ENCODE results near the gene OSTN.
"Not testable (repeated sequence)": the region's sequence is repeated elsewhere in the genome, so short reads cannot be mapped to it uniquely, and the experiment has no call there.

The OSTN gene

DNA sequence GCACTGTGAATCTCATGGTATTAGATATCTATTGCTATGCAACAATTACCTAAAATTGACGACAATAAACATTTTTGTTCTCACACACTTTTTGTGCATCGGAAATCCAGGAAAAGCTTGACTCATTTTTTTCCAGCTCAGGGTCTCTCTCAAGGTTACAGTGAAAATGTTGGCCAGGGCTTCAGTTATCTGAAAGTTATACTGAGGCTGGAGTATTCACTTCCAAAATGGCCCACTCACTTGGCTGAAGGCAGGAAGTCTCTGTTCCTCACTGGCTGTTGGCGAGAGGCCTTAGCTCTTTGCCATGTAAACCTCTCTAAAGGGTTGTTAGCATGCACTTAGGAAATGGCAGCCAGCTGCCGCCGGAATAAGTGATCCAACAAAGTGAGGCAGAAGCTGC lies 41.4 kb downstream of the OSTN start:
- Mint-ChIP-seq H3K9me3 (no peaks in the 10 kb centered on the region), H3K36me3 (ENCODE audit: low read depth) (no peaks in the 10 kb centered on the region), H3K4me1 (no peaks in the 10 kb centered on the region), H3K27me3 (no peaks in the 10 kb centered on the region), H3K27ac (no peak overlapping the region), H3K4me3 (no peak overlapping the region)
- ATAC-seq (no peak), DNase-seq (no peak)

DNA sequence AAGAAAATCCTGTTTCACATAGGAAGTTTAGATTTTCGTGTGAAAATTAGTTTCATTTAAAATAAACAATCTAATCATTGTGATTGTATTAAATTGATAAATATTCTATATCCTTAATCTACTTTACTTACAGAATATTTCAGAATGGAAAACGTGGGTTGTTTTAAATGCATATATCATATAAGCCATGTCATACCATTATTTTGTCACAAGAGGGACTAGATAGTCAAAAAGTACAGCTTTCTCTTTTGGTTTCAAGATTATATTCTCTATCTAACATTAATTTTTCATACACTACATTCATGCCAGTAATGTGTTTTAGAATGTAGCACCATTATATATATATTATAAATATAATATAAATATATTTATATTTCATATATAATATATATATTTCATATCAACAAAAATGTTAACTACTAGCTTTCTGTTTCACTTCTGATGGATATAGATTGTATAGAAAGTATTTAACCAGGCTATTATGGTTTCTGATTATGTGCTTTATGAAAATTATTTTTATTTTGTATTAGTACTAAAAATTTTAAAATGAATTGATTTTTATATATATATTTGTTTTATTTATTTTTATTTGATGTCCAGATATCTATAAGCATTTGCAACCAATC lies 45.3 kb downstream of the OSTN start:
- no peak overlapping the region for H3K27ac Mint-ChIP-seq
- no peaks in the 10 kb centered on the region for H3K4me1 Mint-ChIP-seq
- H3K9me3 Mint-ChIP-seq = no peaks in the 10 kb centered on the region
- ATAC-seq (no peak), DNase-seq (no peak)
- H3K27me3 Mint-ChIP-seq = no peaks in the 10 kb centered on the region
- H3K36me3 Mint-ChIP-seq (ENCODE audit: low read depth) = no peaks in the 10 kb centered on the region
- no peak overlapping the region for H3K4me3 Mint-ChIP-seq

DNA sequence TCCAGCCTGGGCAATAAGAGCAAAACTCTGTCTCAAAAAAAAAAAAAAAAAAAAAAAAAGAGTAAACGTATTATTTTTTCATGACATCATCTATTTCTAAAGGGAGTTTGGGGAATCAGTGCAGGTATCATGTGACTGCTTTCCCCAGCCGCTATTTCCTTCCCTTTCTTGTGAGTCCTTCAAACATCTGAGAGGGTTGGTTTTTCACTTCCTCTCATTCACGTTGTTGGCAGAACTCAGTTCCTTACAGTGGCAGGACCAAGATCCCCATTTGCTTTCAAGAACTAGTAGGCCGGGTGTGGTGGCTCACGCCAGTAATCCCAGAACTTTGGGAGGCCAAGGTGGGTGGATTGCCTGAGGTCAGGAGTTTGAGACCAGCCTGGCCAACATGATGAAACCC lies 47.0 kb downstream of the OSTN start:
- H3K4me1 Mint-ChIP-seq; H3K4me3 Mint-ChIP-seq; H3K9me3 Mint-ChIP-seq; H3K36me3 Mint-ChIP-seq (ENCODE audit: low read depth); H3K27me3 Mint-ChIP-seq; ATAC-seq: not testable (repeated sequence)
- DNase-seq = peak; percentile 8
- peak overlapping the region; percentile 49 for H3K27ac Mint-ChIP-seq

DNA sequence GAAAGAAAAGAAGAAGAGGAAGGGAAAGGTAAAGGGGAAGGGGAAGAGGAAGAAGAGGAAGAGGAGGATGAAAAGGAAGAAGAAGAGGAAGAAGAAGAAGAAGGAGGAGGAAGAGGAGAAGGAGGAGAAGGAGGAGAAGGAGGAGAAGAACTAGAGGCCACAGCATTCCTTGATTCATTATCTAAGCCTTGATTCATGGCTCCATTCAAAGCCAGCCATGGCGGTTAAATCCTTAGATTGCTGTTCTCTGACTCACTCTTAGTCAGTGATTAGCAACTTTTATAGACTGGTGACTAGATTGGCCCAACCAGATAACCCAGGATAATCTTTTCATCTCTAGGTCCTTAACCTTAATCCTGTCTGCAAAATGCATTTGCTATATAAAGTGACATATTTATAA lies 47.6 kb downstream of the OSTN start:
- ATAC-seq (no peak), DNase-seq (no peak)
- Mint-ChIP-seq H3K4me3 (no peak overlapping the region), H3K27ac (no peak overlapping the region), H3K9me3 (no peaks in the 10 kb centered on the region), H3K27me3 (no peaks in the 10 kb centered on the region), H3K4me1 (no peaks in the 10 kb centered on the region), H3K36me3 (ENCODE audit: low read depth) (no peaks in the 10 kb centered on the region)

DNA sequence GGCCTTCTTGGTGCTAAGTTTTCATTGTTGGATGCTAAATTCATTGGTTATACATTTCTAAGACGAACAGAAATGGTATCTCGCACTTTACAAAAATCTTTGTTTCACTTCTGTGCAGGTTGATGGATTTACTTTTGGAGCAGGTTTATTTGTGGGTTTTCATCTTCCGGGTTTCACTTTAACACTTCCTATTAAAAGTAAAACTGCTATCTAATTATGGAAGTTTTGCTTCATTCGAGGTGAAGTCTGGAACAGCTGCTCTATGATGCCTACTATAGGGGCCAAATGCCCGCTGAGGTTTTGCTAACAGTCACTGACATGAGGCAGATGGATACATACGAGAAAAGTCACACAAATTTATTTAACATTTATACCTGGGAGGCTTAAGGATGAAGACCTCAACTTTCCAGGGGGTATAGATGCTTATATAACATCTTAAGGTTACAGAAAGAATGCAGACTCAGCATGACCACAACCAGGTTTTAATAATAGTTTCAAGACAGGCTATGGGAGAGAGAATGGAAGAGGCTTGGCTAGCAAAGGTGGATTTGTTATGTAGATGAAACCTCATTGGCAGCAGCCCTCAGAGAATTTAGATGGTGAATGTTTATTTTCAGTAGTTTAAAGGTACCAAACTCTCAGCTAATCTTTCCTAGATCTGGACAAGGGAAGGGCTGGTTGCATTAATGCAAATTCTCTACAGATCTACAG lies 54.2 kb downstream of the OSTN start:
- Mint-ChIP-seq H3K4me3 (no peak overlapping the region), H3K9me3 (no peaks in the 10 kb centered on the region), H3K27ac (peak overlapping the region; percentile 26), H3K4me1 (peaks cover 5% of the 10 kb centered on the region), H3K27me3 (no peaks in the 10 kb centered on the region), H3K36me3 (ENCODE audit: low read depth) (no peaks in the 10 kb centered on the region)
- no peak for ATAC-seq
- DNase-seq = no peak

DNA sequence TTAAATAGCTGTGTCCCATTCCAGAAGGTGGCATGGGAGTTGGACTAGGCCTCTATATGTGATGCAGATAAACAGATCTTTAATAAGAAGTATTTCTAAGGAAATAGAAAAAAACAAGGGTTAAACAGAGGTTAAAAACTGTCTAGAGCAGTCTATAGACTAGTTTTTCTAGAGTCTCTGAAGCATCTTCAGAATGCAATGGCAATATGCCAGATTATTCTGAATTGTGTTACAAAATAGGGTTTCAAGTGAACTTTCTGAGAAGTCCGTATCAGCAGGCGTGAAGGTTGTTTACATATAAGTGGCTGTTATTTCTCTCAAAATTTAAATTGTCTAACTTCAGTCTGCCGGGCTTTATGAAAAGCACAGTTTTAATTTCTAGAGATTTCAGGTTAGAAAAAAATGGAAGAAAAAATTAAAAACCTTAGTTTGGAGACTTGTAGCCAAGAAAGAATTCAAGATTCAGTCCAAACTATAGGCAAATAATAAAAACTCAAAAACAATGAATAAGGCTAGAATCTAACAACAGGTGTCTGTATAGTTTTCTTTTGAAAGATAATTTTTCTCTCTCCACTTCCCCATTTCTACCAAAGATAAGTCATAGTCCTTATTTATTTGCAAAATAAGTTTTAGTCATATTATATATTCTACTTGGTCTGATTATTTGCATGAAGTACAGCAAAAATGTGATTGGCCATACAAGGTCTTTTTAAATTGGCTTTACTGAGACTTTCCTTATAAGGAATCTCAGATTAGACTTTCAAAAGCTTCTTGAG lies 55.2 kb downstream of the OSTN start:
- H3K4me3 Mint-ChIP-seq = no peak overlapping the region
- peaks cover 9% of the 10 kb centered on the region for H3K4me1 Mint-ChIP-seq
- H3K27me3 Mint-ChIP-seq = no peaks in the 10 kb centered on the region
- H3K36me3 Mint-ChIP-seq (ENCODE audit: low read depth) = no peaks in the 10 kb centered on the region
- no peak overlapping the region for H3K27ac Mint-ChIP-seq
- no peak for ATAC-seq
- H3K9me3 Mint-ChIP-seq = no peaks in the 10 kb centered on the region
- DNase-seq = no peak

DNA sequence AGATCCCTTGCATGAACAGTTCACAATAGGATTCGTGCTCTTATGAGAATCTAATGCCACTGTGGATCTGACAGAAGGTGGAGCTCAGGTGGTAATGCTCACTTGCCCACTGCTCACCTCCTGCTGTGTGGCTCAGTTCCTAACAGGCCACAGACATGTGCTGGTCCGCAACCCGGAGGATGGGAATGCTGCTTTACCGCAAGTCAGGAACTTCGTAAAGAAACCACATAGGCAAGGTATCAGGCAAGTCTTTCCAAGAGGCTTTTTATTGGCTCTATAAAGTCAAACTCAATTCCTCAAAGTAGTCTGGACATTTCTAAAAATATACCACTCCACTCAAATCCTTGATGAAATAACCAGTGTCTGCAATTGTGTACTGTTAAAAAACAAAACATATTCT lies 56.1 kb downstream of the OSTN start:
- Mint-ChIP-seq H3K4me3 (no peak overlapping the region), H3K4me1 (peaks cover 9% of the 10 kb centered on the region), H3K27me3 (no peaks in the 10 kb centered on the region), H3K27ac (no peak overlapping the region), H3K36me3 (ENCODE audit: low read depth) (no peaks in the 10 kb centered on the region), H3K9me3 (no peaks in the 10 kb centered on the region)
- DNase-seq = no peak
- ATAC-seq = no peak

DNA sequence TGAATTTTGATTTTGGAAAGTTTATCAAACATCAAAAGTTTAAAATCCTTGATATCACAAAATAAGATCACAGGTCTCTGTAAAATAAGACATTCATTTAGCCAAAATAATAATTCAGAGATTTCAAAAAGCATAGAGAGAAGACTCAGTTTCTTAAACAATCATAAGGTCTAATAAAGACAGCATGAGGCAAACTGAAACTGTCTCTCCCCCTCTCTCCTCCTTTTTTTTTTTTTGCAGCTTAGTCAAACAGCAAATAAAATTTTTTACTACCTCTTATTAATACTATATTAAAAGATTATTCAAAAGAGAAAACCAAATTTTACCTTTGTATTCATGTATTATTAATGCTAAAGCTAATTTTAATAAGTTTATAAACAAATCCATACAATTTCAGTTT lies 57.4 kb downstream of the OSTN start:
- no peak overlapping the region for H3K27ac Mint-ChIP-seq
- no peak for DNase-seq
- H3K9me3 Mint-ChIP-seq = no peaks in the 10 kb centered on the region
- no peaks in the 10 kb centered on the region for H3K27me3 Mint-ChIP-seq
- H3K36me3 Mint-ChIP-seq (ENCODE audit: low read depth) = no peaks in the 10 kb centered on the region
- no peak overlapping the region for H3K4me3 Mint-ChIP-seq
- peaks cover 9% of the 10 kb centered on the region for H3K4me1 Mint-ChIP-seq
- no peak for ATAC-seq

DNA sequence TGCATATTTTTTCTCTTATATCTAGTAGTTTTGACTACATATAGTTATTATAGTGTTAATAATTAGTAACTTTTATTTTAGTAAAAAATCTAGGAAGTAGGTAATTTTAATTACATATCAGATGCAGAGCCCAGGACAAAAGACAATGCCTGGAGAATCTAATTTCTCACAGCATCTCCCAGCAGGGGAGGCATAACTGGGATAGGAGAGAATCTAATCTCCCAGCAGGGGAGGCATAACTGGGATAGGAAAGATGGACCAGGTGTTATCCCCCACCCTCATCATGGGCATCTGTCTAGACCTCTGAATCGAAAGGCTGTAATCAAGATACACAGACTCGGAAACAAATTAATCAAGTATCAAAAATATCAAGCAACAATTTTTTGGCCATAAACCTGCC lies 58.2 kb downstream of the OSTN start:
- no peaks in the 10 kb centered on the region for H3K36me3 Mint-ChIP-seq (ENCODE audit: low read depth)
- ATAC-seq (no peak), DNase-seq (no peak)
- peaks cover 9% of the 10 kb centered on the region for H3K4me1 Mint-ChIP-seq
- no peaks in the 10 kb centered on the region for H3K9me3 Mint-ChIP-seq
- H3K27me3 Mint-ChIP-seq = no peaks in the 10 kb centered on the region
- no peak overlapping the region for H3K4me3 Mint-ChIP-seq
- H3K27ac Mint-ChIP-seq = no peak overlapping the region

DNA sequence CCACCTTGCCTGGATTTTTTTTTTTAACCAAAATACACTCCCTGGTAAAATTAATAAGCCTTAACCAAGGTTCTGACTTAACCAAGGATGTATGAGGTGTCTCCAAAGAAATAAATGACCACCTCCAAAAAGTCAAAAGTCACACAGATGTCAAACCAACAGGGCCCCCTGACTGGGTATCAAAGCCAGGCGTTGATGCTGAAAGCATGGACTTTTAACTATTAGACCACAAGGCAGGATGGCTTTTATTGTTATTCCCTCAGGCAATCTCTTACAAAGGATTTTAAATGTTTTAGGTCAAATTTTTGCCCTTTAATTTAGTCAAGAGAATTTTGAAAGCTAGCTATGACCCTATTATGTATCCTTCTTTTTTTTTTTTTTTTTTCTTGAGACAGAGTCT lies 60.4 kb downstream of the OSTN start:
- H3K27me3 Mint-ChIP-seq = no peaks in the 10 kb centered on the region
- H3K4me1 Mint-ChIP-seq = peaks cover 4% of the 10 kb centered on the region
- H3K4me3 Mint-ChIP-seq = no peak overlapping the region
- ATAC-seq = no peak
- H3K27ac Mint-ChIP-seq = no peak overlapping the region
- no peak for DNase-seq
- no peaks in the 10 kb centered on the region for H3K36me3 Mint-ChIP-seq (ENCODE audit: low read depth)
- H3K9me3 Mint-ChIP-seq = no peaks in the 10 kb centered on the region

DNA sequence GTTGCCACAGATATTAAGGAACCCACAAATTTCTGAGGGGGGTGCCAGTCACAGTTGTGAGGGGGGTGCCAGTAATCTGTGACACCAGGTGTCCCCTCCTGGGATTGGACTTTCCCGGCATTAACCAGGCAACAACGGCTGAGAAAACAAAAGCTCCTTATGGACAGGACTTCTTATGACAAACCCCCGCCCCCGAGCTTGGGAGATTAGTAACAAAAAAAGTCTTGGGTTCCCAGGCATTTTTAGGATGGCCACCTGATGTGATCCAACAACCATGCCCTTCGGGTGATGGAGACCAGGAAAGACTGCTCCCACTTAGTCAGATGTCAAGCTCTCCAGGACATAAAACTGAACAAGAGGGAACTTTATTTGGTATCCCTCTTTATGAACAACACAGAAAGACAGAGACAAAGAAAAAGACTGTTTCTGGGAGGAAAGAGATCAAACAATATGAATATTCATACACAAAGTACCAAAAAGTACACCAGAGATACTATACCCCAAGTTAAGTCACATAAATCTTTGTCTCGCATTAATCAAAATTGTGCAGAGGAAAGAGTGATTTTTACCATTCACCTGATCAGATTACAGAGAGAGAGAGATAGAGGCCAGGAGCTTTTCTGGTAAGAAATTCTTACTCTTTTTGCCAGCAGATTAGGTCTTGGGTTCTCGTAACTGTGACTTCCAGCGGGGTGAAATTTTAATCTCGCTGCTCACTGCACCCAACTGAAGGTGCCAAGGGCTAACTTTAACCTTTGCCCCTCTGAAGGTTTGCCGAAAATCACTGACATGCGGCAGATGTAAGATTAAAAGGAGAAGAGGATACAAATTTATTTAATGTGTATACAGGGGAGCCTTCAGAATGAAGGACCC lies 61.6 kb downstream of the OSTN start:
- Mint-ChIP-seq H3K27me3 (no peaks in the 10 kb centered on the region), H3K9me3 (no peaks in the 10 kb centered on the region), H3K27ac (no peak overlapping the region), H3K36me3 (ENCODE audit: low read depth) (no peaks in the 10 kb centered on the region), H3K4me1 (peaks cover 4% of the 10 kb centered on the region), H3K4me3 (no peak overlapping the region)
- ATAC-seq (no peak), DNase-seq (no peak)

DNA sequence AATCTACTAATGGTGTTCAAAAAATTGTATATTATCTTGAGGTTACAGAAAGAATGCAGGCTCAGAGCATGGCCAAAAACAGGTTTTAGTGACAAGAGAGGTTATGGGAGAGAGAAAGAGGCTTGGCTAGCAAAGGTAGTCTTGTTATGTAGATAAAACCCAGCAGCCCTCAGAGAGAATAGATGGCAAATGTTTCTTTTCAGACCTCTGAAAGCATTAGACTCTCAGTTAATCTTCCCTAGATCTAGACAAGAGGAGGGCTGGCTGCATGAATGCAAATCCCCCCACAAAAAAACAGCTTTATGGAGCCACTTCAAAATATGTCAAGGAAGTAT lies 62.2 kb downstream of the OSTN start:
- Mint-ChIP-seq H3K27me3 (no peaks in the 10 kb centered on the region), H3K4me1 (peaks cover 4% of the 10 kb centered on the region), H3K4me3 (no peak overlapping the region), H3K36me3 (ENCODE audit: low read depth) (no peaks in the 10 kb centered on the region), H3K27ac (no peak overlapping the region), H3K9me3 (no peaks in the 10 kb centered on the region)
- no peak for ATAC-seq
- DNase-seq = no peak

DNA sequence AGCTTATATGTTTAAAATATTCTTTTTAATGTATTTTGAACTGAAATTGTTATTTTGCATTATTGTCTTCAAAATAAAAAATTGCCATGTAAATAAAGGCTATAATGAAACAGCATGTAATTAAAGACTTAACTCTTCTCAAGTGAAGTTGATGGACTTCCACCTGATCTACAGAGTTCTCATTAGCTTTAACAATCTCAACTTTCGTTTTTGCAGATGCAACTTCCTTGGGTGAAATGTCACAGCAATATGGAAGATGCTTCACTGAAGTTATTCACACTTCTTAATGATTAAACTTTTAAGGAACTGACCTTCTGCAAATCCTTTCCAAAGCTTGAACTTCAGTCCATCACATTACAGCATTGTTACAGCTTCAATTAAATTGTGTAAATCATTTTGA lies 63.6 kb downstream of the OSTN start:
- no peak for ATAC-seq
- no peak for DNase-seq
- no peak overlapping the region for H3K4me3 Mint-ChIP-seq
- H3K27me3 Mint-ChIP-seq = no peaks in the 10 kb centered on the region
- peaks cover 4% of the 10 kb centered on the region for H3K4me1 Mint-ChIP-seq
- H3K27ac Mint-ChIP-seq = no peak overlapping the region
- no peaks in the 10 kb centered on the region for H3K36me3 Mint-ChIP-seq (ENCODE audit: low read depth)
- no peaks in the 10 kb centered on the region for H3K9me3 Mint-ChIP-seq

DNA sequence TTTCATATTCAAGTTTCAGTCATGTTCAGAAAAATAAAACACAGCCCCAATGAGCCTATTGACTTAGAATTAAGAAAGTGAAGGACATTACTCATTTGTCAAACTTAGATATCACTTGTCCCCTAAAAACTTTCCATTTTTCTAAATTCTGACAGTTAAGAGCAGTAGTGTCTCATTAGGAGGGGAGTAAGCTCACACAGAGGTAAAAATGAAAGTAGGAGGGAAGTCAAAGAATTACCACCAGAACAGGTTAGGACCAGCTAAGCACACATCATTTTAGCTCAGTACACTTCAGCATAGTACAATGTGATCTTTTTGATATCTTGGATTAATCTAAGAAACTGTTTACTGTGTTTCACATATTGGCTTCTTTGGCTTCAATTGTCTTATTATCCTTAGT lies 64.3 kb downstream of the OSTN start:
- Mint-ChIP-seq H3K4me3 (no peak overlapping the region), H3K36me3 (ENCODE audit: low read depth) (no peaks in the 10 kb centered on the region), H3K27ac (no peak overlapping the region), H3K9me3 (no peaks in the 10 kb centered on the region), H3K27me3 (no peaks in the 10 kb centered on the region), H3K4me1 (peaks cover 4% of the 10 kb centered on the region)
- DNase-seq (no peak), ATAC-seq (no peak)

DNA sequence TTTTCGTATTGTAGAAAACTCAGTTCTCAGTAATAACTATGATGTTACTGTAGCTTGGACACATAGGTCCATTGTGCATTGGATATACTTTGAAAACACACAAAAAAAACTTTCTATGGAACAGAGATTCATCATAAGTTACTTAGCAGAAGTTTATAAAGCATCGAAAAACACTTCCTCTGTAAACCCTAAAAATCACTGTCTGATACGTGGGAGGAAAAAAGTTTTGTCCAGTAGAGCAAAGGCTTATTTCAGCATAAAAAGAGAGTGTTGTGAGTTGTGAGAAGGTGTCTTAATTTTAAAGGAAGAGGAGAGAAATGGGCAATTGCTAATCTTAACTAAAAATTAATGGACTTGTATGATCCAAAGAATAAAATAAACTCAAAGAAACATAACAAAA lies 64.8 kb downstream of the OSTN start:
- Mint-ChIP-seq H3K4me3 (no peak overlapping the region), H3K27ac (no peak overlapping the region), H3K9me3 (no peaks in the 10 kb centered on the region), H3K36me3 (ENCODE audit: low read depth) (no peaks in the 10 kb centered on the region), H3K27me3 (no peaks in the 10 kb centered on the region), H3K4me1 (peaks cover 2% of the 10 kb centered on the region)
- DNase-seq (no peak), ATAC-seq (no peak)
